SKM-1 (cell line): ENCODE results near the gene SLC19A1.

Source experiments
- DNase-seq: peaks from one replicate; lab custom pipeline; 2025; ENCODE audit not compliant: unreplicated experiment; lab: John Stamatoyannopoulos, UW

SLC19A1 gene

GRCh38 chr21:45519182-45519581 lies 23.1 kb downstream of the SLC19A1 start:
- DNase-seq = no peak

- DNase-seq = no peak
Observed at GRCh38 chr21:45518742-45519141, 23.5 kb downstream of the SLC19A1 start.

- no peak for DNase-seq
Observed at GRCh38 chr21:45517249-45518065, 24.8 kb downstream of the SLC19A1 start.

GRCh38 chr21:45516671-45517151 lies 25.5 kb downstream of the SLC19A1 start:
- DNase-seq = no peak

- DNase-seq = no peak
Observed at GRCh38 chr21:45516071-45516670, 26.1 kb downstream of the SLC19A1 start.

GRCh38 chr21:45515241-45516061 lies 26.8 kb downstream of the SLC19A1 start:
- DNase-seq = no peak

GRCh38 chr21:45514311-45515021 lies 27.8 kb downstream of the SLC19A1 start:
- DNase-seq = no peak

GRCh38 chr21:45513741-45514310 lies 28.4 kb downstream of the SLC19A1 start:
- no peak for DNase-seq

GRCh38 chr21:45513003-45513717 lies 29.1 kb downstream of the SLC19A1 start:
- no peak for DNase-seq

GRCh38 chr21:45512626-45513002 lies 29.6 kb downstream of the SLC19A1 start:
- DNase-seq = no peak

GRCh38 chr21:45511661-45512431 lies 30.4 kb downstream of the SLC19A1 start:
- no peak for DNase-seq

GRCh38 chr21:45511007-45511406 lies 31.2 kb downstream of the SLC19A1 start:
- no peak for DNase-seq

- DNase-seq = no peak
Observed at GRCh38 chr21:45510466-45510955, 31.7 kb downstream of the SLC19A1 start.

GRCh38 chr21:45509566-45510465 lies 32.4 kb downstream of the SLC19A1 start:
- no peak for DNase-seq

GRCh38 chr21:45508607-45509565 lies 33.4 kb downstream of the SLC19A1 start:
- no peak for DNase-seq

- no peak for DNase-seq
Observed at GRCh38 chr21:45507888-45508508, 34.2 kb downstream of the SLC19A1 start.

- DNase-seq = no peak
Observed at GRCh38 chr21:45507523-45507875, 34.7 kb downstream of the SLC19A1 start.
